Measurements from ENCODE around the gene GUCY1A2.
A peak's percentile ranks its signal among the peaks of the same experiment; 100 is the strongest.
"Not testable (repeated sequence)": the region's sequence is repeated elsewhere in the genome, so short reads cannot be mapped to it uniquely, and the experiment has no call there.

Gene GUCY1A2

DNA sequence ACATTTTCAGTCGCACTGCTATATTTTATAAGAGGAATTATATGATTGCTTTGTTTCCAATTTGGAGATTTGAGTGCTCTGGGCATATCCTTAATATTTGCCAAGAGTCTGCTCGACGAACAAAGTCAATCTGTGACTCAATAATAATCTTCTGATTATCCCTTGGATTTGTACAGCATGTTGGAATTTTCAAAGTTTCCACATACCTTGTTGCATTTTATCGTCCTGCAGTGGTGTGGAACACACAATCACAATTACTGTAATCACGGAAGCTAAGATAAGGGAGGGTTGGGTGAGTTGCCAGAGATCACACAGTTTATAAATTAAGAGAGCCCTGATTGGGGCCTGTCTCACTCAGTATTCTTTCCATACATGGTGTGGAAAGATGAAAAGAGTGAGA lies 189.3 kb downstream of the GUCY1A2 start:
- DNase-seq, result no peak

DNA sequence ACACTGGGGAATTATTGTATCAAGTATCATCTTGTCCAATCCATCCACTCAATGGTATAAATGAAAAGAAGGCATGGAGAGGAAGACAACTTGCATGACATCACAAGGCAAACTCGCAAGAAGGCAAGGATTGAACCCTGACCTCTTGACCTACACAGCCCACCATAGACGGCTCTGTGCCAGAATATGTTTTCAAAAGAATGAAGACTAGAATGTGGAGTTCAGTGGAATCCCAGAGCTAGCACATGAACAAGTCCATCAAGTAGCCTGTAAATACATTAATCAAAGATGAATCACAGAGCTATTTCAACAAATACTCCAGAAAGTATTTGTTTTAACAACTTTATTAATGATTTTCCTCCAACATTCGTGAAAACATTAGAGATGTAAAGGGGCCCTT lies 189.7 kb downstream of the GUCY1A2 start:
- no peak for DNase-seq

DNA sequence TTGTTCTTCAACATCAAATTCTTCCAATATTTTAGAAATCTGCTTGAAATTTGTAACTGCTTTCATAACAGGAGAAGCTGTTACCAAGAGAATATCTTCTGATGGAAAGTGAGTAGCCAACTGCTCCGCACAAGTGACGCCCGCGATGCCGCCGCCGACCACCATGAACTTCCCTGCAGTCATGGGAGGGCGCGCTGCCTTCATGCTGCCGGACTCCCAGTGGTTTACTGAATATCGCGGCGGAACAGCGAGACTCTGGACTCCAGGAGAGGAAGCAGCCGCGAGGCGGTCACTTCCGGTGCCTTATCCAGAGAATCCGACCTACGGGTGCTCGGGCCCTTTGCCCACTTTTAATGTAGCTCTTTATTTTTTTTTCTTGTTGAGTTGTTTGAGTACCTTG lies 190.6 kb downstream of the GUCY1A2 start:
- DNase-seq, result no peak

DNA sequence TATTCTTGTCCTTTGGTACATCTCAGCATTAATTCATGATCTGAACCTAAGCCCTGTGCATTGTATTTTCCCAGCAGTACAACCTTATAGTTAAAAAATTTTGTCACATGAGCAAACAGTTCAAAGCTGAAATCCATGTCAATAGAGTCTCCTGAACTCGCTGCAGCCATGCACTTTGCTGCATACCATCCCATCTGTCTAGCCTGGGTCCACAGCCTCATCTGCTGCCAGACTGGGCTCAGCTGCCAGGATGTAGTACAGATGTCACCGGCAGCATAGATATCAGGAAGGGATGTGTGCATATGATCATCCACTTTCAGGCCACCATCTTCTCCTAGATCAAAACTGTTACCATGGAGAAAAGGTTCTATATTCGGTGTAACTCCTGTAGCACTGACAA lies 191.7 kb downstream of the GUCY1A2 start:
- not testable (repeated sequence) for DNase-seq

DNA sequence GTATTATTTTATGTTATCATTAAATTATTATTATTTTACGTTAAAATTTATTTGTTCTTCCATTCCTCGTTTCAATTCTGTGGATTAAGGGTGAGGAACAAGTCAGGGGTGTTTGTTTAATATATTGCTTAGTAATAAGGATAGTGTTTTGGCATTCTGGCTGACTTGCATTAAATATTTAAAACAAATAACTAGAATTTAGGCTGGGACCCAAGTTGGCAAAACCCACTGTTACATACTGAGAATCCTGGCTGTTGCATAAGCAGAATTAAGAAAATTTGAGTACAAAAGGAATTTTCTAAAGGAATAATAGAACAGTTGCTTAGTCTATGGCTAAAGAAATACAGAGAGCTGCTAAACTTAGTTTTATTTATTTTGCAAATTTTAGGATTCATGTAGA lies 196.4 kb downstream of the GUCY1A2 start:
- no peak for DNase-seq

DNA sequence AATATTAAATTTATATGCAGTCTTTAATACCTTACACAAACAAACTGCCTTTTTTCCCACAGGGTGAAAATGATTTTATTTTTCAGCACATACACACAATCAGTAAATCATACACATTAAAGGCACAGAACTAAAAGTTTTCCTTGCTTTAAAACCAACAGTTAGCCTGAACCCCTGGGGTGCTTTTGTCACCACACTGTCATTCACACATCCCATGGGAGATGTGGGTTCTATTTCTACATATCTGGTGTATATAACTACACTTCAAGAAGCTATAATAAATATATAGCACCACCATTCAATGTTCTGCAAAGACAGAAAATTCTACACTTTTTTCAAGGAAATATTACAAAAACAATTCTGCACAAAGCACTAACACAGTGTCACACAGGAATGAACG lies 197.0 kb downstream of the GUCY1A2 start:
- DNase-seq, result no peak

DNA sequence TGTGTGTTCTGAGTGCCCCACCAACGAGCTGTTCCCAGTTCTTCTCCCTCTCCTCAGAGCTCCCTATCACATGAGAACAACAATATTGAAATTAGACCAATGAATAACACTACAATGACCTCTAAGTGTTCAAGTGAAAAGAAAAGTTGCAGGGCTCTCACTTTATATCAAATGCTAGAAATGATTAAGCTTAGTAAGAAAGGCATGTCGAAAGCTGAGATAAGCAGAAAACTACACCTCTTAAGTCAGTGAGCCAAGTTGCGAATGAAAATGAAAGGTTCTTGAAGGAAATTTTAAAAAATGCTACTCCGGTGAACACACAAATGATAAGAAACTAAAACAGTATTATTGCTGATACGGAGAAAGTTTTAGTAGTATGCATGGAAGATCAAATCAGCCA lies 199.8 kb downstream of the GUCY1A2 start:
- no peak for DNase-seq

DNA sequence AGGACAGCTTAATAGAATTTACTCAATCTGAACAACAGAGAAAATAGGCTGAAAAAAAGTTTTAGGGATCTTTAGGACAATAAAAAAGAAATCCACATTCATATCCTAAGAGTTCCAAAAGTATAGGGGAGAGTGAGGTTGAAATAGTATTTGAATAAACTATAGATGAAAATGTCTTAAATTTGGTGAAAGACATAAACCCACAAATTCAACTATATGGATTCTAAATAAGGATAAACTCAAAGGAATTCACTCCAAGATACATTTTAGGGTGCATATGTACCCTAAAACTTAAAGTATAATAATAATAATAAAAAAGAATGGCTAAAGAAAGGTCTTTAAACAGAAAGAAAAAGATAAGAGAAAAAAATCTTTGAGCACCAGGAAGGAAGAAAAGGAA lies 203.1 kb downstream of the GUCY1A2 start:
- no peak for DNase-seq

DNA sequence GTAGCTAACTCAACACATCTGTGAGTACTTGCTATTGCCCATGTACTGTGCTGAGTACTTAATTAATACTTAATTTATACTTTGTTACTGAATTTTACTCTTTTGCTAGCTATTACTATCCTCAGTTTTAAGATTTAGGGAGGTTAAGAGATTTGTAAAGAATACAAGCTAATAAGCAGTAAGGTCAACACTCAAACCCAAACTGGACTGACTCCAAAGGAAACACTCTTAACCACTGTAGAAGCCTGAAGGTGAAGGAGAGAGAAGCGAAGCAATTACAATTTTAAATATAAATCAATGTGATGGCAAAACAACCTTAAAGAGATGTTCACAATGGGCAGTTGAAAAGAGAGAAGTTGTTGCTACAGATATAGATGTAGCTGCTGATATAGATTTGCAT lies 204.5 kb downstream of the GUCY1A2 start:
- no peak for DNase-seq

DNA sequence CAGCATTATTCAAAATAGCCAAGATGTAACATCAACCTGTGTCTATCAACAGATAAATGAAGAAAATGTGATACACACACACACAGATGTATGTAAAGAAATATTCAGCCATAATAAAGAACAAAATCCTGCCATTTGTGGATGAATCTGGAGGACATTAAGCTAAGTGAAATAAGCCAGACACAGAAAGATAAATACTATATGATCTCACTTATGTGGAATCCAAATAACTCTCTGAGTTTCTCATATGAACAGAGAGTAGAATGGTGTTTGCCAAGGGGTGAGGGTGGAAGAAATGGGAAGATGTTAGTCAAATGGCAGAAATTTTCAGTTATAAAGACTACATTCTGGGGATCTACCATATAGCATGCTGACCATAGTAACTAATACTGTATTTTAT lies 224.2 kb downstream of the GUCY1A2 start:
- DNase-seq, result peak; percentile 45

DNA sequence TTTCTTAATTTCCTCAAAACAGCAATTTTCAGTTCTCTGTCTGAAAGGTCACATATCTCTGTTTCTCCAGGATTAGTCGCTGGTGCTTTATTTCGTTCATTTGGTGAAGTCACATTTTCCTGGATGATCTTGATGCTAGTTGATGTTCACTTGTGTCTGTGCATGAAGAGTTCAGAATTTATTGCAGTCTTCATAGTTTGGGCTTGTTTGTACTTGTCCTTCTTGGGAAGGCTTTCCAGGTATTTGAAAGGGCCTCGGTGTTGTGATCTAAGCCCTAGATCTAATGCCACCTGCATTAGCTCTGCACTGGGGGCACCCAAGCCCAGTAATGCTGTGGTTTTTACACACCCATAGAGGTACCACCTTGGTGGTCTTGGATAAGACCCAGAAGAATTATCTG lies 228.9 kb downstream of the GUCY1A2 start:
- DNase-seq, result no peak

DNA sequence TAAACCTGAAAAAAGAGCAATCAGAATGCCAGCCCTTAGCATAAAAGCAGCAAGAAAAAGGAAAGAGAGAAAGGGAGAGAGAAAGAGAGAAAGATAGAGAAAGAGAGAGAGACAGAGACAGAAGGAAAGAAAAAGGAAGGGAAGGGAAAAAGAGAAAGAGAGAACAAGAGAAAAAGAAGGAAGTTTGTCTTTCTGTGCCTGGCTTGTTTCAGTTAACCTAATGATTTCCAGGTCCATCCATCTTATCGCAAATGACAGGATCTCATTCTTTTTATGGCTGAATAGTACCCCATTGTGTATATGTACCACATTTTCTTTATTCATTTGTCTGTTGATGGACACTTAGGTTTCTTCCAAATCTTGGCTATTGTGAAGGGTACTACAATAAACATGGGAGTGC lies 230.8 kb downstream of the GUCY1A2 start:
- DNase-seq, result no peak

DNA sequence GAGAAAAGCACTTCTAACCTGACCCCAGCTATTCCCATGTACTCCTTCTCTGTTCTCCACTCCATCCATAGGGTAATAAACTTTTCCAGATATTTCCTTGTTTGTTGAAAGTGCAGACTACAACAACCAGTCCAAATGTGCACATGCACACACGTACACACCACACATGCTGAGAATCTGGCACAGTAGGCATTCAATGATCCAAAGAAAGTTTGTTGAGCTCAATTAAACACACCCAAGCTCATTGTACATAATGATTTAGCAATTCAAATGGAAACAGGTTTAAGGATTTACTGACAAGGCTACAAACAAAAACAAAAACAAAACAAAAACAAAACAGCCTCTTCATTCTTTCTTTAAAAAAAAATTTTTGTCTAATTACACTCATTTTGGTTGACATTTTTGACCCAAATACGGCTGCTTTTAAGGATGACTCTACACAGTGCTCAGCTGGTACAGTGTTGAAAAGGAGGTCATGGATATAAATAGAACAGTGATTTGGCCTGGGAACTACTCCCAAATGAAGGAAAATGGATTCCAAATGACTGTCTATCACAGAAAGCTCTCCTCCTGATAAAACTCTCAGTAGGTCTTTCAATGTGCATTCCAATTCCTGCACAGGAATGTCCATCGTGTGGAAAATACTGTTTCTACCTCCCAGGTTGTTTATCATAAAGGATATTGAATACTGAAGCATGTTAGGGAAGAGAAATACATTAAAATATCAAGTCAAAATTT lies 232.2 kb downstream of the GUCY1A2 start:
- peak; percentile 51 for DNase-seq

DNA sequence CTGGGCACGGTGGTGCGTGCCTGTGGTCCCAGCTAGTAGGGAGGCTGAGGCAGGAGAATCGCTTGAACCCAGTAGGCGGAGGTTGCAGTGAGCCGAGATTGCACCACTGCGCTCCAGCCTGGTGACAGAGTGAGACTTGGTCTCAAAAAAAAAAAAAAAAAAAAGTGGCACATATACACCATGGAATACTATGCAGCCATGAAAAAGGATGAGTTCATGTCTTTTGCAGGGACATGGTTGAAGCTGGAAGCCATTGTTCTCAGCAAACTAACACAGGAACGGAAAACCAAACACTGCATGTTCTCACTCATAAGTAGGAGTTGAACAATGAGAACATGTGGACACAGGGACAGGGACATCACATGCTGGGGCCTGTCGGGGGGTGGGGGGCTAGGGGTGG lies 241.0 kb downstream of the GUCY1A2 start:
- not testable (repeated sequence) for DNase-seq

DNA sequence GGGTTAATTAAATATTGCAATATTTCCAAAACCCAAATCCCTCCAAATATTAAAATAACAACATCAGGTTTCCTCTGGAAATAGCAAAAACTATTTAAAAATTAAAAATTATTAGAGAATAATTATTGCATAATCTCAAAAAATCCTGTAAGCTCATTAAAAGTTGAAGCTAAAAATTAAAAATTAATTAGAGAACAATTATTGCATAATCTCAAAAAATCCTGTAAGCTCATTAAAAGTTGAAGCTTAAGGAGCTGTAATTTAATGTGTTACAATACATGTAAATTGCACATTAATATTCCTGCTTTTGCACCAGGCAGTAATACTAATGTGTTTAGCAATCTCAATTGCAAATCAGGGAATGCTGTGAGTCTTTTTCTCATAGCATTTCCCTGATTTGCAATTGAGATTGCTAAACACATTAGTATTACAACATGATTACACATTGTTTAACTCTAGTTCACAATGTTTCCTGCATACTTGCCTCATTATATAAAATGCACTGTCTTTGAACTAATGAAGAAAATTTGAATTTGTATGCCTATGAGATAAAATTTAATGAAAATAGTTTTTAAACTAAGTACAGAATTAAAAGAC lies 247.7 kb downstream of the GUCY1A2 start:
- DNase-seq, result no peak

DNA sequence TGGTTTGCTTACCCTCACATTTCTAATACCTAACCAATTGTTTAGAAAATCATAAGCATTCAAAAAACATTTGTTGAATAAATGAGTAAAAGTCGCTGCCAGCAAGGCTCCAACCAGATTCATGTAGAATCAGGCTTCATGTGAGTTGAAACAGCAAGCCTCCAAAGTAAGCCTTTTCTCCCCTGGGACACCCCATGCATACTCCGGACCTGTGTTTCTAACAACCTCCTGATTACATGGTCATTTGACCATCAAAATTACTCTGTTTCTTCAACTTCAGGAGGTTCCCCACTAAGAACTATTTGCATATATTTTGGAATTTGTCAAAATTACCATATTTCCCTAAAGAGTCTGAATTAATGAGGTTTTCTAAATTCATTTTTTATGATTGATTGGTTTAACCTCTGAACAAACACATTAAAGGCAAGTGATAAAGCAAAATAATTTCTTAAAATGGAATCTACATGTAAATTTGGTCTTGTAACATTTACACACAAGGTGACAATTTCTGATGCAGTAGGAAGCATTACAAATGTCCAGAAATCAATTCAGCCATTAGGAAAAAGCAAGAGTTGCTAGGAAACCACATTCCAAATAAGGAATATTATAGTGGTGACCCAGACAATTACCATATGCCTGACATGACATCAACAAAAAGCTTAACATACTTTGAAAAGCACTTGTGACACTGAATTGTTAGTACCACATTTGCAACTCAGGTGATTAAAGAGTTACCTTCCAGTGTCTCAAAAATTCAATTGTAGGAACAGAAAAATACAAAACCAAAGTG lies 252.6 kb downstream of the GUCY1A2 start:
- no peak for DNase-seq

DNA sequence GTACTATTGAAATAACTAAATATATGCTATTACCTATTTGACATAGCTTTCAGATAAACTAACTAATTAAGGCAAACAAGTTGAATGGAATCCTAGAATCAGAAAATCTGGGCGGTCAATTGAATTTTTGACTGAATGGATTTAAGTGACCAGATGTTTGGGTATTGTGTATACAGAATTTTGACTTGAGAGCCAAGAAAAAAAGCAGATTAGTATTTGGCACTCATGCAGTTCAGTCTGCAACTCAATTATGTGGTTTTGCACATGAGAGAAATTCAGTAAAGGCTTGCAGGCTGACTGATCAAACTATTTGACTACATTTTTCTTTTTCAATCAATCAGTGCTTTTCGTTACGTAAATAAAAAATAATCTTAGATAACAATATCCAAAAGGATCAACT lies 254.8 kb downstream of the GUCY1A2 start:
- no peak for DNase-seq

DNA sequence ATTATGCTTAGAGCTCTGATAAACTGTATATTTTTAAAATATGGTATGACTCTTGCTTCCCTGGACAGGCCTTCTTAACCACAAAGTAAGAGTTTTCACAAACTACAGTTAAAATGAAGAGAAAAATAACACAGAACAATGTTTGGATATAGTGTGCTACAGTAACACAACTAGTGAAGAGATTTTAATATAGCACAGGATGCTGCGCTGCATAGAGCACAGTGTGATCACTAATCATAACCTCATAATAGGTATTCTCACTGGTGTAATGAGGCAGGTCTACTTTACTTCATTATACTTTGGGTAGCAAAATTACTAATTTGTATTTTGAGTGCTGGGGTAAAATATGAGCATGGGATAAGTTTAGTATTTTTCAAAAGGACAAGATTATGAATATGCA lies 256.5 kb downstream of the GUCY1A2 start:
- DNase-seq, result no peak

DNA sequence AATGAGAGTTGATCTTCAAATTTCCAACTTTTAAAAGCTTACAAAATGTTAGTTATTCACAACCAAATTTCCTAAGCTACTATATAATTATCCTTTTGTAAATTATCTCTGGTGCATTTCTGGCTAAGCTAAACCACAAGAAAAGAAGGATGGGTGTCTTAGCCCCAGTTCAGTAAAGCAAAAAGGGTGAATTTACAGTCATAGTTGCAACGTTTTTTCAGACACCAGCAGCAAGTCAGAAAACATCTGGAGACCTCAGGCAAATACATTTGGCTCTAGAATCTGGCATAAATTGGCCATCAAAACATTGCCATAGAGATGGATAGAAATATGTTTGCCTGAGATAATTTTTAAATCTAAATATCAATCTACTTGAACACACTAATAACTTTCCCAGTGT lies 257.0 kb downstream of the GUCY1A2 start:
- no peak for DNase-seq

DNA sequence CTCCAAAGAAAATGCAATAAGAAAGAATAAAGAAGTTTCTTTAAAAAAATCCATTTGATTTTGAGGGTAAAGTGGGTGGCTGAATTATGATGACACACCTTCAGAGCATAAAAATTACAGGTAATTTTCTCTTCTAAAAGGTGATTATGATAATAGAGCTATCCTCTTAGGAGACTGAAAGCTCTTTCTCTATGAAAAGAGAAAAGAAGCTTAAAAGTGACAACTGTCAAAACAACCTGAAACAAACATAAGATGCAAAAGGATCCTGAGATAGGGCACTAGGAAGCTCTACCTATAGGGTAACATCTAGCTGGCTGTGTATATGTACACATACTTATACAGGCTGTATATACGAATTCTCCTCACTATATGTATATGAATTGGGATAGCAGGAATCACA lies 270.2 kb downstream of the GUCY1A2 start:
- DNase-seq, result no peak

DNA sequence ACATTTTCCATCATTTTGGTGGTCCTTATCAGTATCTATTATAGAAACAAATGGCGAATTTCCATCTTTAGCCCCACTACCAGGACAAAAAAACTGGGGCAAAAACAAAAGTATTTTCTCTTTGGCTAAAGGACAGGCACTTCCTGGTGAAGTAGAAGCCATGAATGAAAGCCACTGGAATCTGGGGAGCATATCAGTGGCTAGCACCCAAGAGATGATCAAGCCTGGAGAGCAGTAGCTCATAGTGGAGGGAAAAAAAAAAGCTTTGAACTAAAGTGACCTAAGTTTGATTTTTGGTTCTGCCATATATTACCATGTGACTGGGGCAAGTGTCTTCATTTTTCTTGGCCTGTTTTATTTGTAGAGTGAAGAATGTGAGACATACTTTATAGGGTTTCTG lies 272.3 kb downstream of the GUCY1A2 start:
- DNase-seq, result peak; percentile 79

DNA sequence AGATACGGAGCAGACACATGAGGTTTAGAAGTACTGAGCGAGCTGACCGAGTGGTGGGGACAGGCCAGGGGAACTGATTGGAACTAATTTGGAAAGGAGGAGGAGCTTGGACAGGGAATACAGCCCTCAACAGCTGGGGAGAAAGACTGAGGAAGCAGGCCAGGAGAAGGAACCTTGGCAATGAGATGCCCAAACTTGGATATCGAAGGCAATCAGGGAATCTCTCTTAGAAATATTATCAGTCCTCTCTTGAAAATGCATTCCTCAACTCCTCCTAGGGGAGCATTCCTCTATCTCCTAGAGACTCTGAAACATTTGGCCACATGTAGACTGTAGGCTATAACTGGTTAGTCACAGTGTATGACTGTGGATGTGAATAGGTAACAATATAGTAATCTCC lies 284.6 kb downstream of the GUCY1A2 start:
- DNase-seq, result peak; percentile 74

DNA sequence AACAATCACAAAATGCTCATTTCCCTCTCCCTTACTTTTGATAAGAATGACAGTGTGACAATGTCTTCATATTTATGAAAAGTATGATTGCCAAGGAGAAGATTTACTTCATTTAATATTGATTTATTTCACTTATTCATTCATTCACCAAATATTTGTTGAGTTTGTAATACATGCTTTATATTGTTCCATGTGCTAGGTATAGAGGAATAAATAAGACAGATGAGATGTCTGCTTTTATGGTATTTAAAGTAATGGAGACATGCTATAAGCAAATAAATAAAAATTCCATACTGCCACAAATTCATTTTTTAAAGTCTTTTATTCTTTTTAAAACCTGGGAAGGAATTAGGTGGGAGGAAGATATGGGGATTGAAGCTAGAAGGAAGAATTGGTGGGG lies 289.4 kb downstream of the GUCY1A2 start:
- DNase-seq, result no peak

DNA sequence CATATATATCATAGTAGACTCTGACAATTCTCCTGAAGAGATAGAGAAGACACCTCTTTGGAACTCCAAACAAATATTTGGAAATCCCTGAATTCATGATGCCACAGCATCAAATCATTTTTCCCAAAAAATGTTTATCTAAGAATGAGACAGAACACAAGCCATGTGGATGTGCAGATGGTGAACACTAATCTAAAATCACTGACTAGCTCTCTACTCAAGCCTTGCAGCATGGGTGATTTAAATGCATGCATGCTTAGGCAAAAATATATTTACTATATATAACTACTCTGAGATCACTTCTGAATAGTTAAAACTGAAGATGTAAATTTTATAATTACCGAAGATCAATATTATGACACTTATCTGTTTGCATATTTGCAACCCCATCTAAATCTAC lies 289.9 kb downstream of the GUCY1A2 start:
- DNase-seq, result no peak
